Natural killer cell (primary cell): ENCODE data around the gene PLIN1. TPM values are rescaled to one million over a fixed set of nuclear protein-coding genes. Genes with fewer than 3 reads are reported as not detected.

Experiments used
- ATAC-seq, 3 donors: fragments of 150-1000 bp in 2 of 3; fragments of 200-7000 bp in 1 of 3; cut with Tn5 transposase; 1 replicate in 1 of 3; 2 replicates in 2 of 3; pipeline ENCODE4 v1.10.0; 2021; ENCODE audit warnings: mild to moderate bottlenecking in 2 of 3, moderate library complexity in 2 of 3
- DNase-seq, 2 donors: peaks; one replicate each; pipeline versions ENCODE4 v3.0.0 to v3.0.0-alpha.2; 2013 to 2021; ENCODE audit warnings: mixed read lengths in 1 of 2
- H3K27ac ChIP-seq: one replicate; pipeline ENCODE4 v1.5.1; 2013; ENCODE audit warnings: mild to moderate bottlenecking, low read length
- H3K27me3 ChIP-seq: one replicate; pipeline ENCODE4 v1.6.1; 2013; ENCODE audit warnings: low read length; ENCODE audit not compliant: control insufficient read depth, insufficient read depth
- H3K36me3 ChIP-seq: one replicate; pipeline ENCODE4 v1.6.1; 2013; ENCODE audit warnings: low read length; ENCODE audit not compliant: control insufficient read depth, insufficient read depth
- H3K4me1 ChIP-seq: one replicate; pipeline ENCODE4 v1.6.1; 2013; ENCODE audit warnings: low read length; ENCODE audit not compliant: control insufficient read depth, insufficient read depth
- H3K4me3 ChIP-seq: one replicate; pipeline ENCODE4 v1.5.1; 2013; ENCODE audit warnings: low read length
- H3K9me3 ChIP-seq: one replicate; pipeline ENCODE4 v1.6.1; 2013; ENCODE audit warnings: low read length; ENCODE audit not compliant: control insufficient read depth, insufficient read depth
- H3K27ac Mint-ChIP-seq, 2 donors: one replicate each; pipeline ENCODE4 v1.8.0; 2022; ENCODE audit warnings: mild to moderate bottlenecking in 2 of 2, mixed read lengths in 2 of 2, moderate library complexity in 1 of 2
- H3K27me3 Mint-ChIP-seq, 2 donors: one replicate each; pipeline ENCODE4 v1.8.0; 2022; ENCODE audit warnings: low read depth in 2 of 2, mixed read lengths in 2 of 2
- H3K36me3 Mint-ChIP-seq: one replicate; pipeline ENCODE4 v1.8.0; 2022; ENCODE audit warnings: mixed read lengths
- H3K4me1 Mint-ChIP-seq, 2 donors: one replicate each; pipeline ENCODE4 v1.8.0; 2022; ENCODE audit warnings: mixed read lengths in 2 of 2
- H3K4me3 Mint-ChIP-seq: one replicate; pipeline ENCODE4 v1.8.0; 2022; ENCODE audit warnings: mild to moderate bottlenecking, moderate library complexity, mixed read lengths
- H3K9me3 Mint-ChIP-seq, 2 donors: one replicate each; pipeline ENCODE4 v1.8.0; 2022; ENCODE audit warnings: mixed read lengths in 2 of 2
- CTCF ChIP-seq: fragments of 200-600 bp; IDR thresholded peaks from one replicate; pipeline ENCODE4 v1.8.0; 2022; ENCODE audit warnings: antibody characterized with exemption
- WGBS: methylation state at CpG from one replicate; pipeline ENCODE4 v1.1.7; 2013; ENCODE audit warnings: missing lambda C conversion rate; ENCODE audit not compliant: insufficient coverage; 5-methylcytosine and 5-hydroxymethylcytosine counted together
- intact Hi-C: fragments of 100-400 bp; cut with micrococcal nuclease; formaldehyde crosslinking; loops from one replicate; pipeline ENCODE4 v1.14.2; 2022
- total RNA-seq, 4 donors: library from RNA; stranded (reverse); fragments of 120-200 nt in 1 of 4; gene quantifications; one replicate each; pipeline versions ENCODE4 v1.2.3 to v1.2.4, GENCODE V29; 2013 to 2022

PLIN1 gene
- total RNA-seq, 3 donors from 2014 or later (not counting 1 experiment from before 2014, with no cell fraction given), result 0.40 to 0.75 (median 0.66) TPM

GRCh38 chr15:89671687-89672086 lies 7.5 kb downstream of the PLIN1 start:
- intact Hi-C loops, result no loop called here
- H3K4me3 Mint-ChIP-seq, result no peak overlapping the region
- no peak overlapping the region for H3K27ac Mint-ChIP-seq

DNA sequence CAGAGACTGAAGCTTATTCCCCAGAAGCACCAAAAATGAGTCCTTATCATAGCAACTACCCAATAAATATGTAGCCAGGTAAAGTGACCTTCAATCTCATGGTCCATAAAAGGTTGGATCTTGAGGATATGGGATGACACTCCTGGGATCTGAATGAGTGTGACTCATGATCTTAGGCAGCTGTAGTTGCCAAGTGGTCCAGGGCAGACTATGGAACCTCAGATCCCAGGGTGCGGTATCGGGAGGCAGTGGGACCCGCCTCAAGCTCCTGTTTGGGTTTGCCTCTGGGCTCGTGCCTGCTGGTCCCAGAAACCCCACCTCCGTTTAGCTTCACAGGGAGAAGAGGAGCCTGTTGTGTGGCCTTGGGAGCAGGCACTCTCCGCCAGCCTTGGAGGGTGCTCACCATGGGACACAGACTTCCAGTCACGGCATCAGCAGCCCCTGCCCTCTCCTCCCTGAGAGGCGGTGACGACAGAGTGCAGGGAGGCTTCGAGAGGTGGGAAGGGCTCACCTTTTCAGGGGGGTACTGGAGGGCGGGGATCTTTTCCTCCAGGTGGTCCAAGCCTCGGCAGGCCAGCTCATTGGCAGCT lies 8.1 kb downstream of the PLIN1 start:
- Histone ChIP-seq H3K36me3 (no peaks in the 10 kb centered on the region), H3K9me3 (no peaks in the 10 kb centered on the region), H3K27me3 (peaks cover under 1% of the 10 kb centered on the region), H3K4me3 (no peak overlapping the region), H3K4me1 (peaks cover 5% of the 10 kb centered on the region), H3K27ac (no peak overlapping the region)
- no peak overlapping the region for H3K27ac Mint-ChIP-seq
- no peak for TF ChIP-seq CTCF
- no peaks in the 10 kb centered on the region for H3K36me3 Mint-ChIP-seq
- H3K27me3 Mint-ChIP-seq, result no peaks in the 10 kb centered on the region
- intact Hi-C loops, result no loop called here
- H3K4me3 Mint-ChIP-seq, result no peak overlapping the region
- H3K4me1 Mint-ChIP-seq, result no peaks in the 10 kb centered on the region
- DNase-seq, result no peak
- no peaks in the 10 kb centered on the region for H3K9me3 Mint-ChIP-seq
- ATAC-seq, result no peak
- WGBS, result 90% methylated on average over 12 of the region's 12 CpGs

More at GRCh38 chr15:89671687-89672086, 7.5 kb downstream of the PLIN1 start:
- no peak for ATAC-seq
- H3K27me3 ChIP-seq, result no peaks in the 10 kb centered on the region
- Mint-ChIP-seq H3K36me3 (no peaks in the 10 kb centered on the region), H3K4me1 (no peaks in the 10 kb centered on the region), H3K27me3 (no peaks in the 10 kb centered on the region), H3K9me3 (no peaks in the 10 kb centered on the region)
- no peak overlapping the region for H3K27ac ChIP-seq
- peaks cover 4% of the 10 kb centered on the region for H3K4me1 ChIP-seq
- no peaks in the 10 kb centered on the region for H3K36me3 ChIP-seq
- no peak overlapping the region for H3K4me3 ChIP-seq
- TF ChIP-seq CTCF, result no peak
- DNase-seq, result no peak
- WGBS, result 13% methylated on average over 3 of the region's 4 CpGs
- no peaks in the 10 kb centered on the region for H3K9me3 ChIP-seq

- WGBS, result 95% methylated on average over 15 of the region's 15 CpGs
- no peaks in the 10 kb centered on the region for H3K9me3 Mint-ChIP-seq
- no peak overlapping the region for H3K27ac Mint-ChIP-seq
- peaks cover 0 to 1% of the 10 kb centered on the region in 2 donors for H3K27me3 Mint-ChIP-seq
- no peak for TF ChIP-seq CTCF
- Histone ChIP-seq H3K36me3 (no peaks in the 10 kb centered on the region), H3K4me1 (peaks cover 12% of the 10 kb centered on the region), H3K4me3 (no peak overlapping the region), H3K27me3 (peaks cover 2% of the 10 kb centered on the region), H3K27ac (no peak overlapping the region), H3K9me3 (no peaks in the 10 kb centered on the region)
- DNase-seq (no peak), ATAC-seq (no peak)
- H3K4me3 Mint-ChIP-seq, result no peak overlapping the region
- H3K36me3 Mint-ChIP-seq, result no peaks in the 10 kb centered on the region
- H3K4me1 Mint-ChIP-seq, result peaks cover 0 to 2% of the 10 kb centered on the region in 2 donors
- intact Hi-C loops, result no loop called here
Measured at GRCh38 chr15:89669941-89670340, 9.2 kb downstream of the PLIN1 start.

- Histone ChIP-seq H3K4me3 (no peak overlapping the region), H3K9me3 (no peaks in the 10 kb centered on the region), H3K36me3 (no peaks in the 10 kb centered on the region), H3K4me1 (peaks cover 12% of the 10 kb centered on the region), H3K27me3 (peaks cover 2% of the 10 kb centered on the region), H3K27ac (no peak overlapping the region)
- no peak overlapping the region for H3K27ac Mint-ChIP-seq
- intact Hi-C loops, result no loop called here
- no peak for TF ChIP-seq CTCF
- no peak overlapping the region for H3K4me3 Mint-ChIP-seq
- no peak for ATAC-seq
- H3K36me3 Mint-ChIP-seq, result no peaks in the 10 kb centered on the region
- 91% methylated on average over 7 of the region's 9 CpGs for WGBS
- peaks cover 0 to 7% of the 10 kb centered on the region in 2 donors for H3K4me1 Mint-ChIP-seq
- H3K27me3 Mint-ChIP-seq, result peaks cover 0 to 7% of the 10 kb centered on the region in 2 donors
- DNase-seq, result no peak
- no peaks in the 10 kb centered on the region for H3K9me3 Mint-ChIP-seq
Measured at GRCh38 chr15:89669309-89669865, 9.8 kb downstream of the PLIN1 start.
